Esophagus squamous epithelium (tissue), 4 donors: Measurements from ENCODE around the gene CARS1.

Experiments
- CTCF ChIP-seq, 6 experiments: fragments of 450-650 bp in 4 of 6; fragments of 200-600 bp in 2 of 6; sonication (generic) in 2 of 6; IDR thresholded peaks; one replicate each; pipeline ENCODE4 v1.5.1; 2016 to 2019; ENCODE audit warnings: antibody characterized with exemption in 6 of 6, mild to moderate bottlenecking in 4 of 6, moderate library complexity in 4 of 6
- POLR2A ChIP-seq, 4 donors: fragments of 450-650 bp; IDR thresholded peaks; one replicate each; pipeline ENCODE4 v1.6.1; 2017; ENCODE audit warnings: antibody characterized with exemption in 4 of 4, mild to moderate bottlenecking in 4 of 4, moderate library complexity in 3 of 4

- no peak for TF ChIP-seq CTCF (IDR thresholded peaks at IDR 0.05)
- TF ChIP-seq POLR2A (IDR thresholded peaks at IDR 0.05), result no peak
These were observed 67.7 kb downstream of the CARS1 start for GRCh38 chr11:2989551-2989950.
